AG09309 (cell line): Measurements from ENCODE around the gene SYT5.
"Not testable (repeated sequence)": the region's sequence is repeated elsewhere in the genome, so short reads cannot be mapped to it uniquely, and the experiment has no call there.

Source experiments
- DNase-seq: peaks from one replicate; pipeline ENCODE4 v3.0.0-alpha.2; 2010; ENCODE audit warnings: low read depth
- H3K4me3 ChIP-seq: 2 replicates; pipeline ENCODE4 v1.5.1; 2011; ENCODE audit warnings: mild to moderate bottlenecking, low read depth, low read length, moderate library complexity; ENCODE audit not compliant: control insufficient read depth
- CTCF ChIP-seq: IDR thresholded peaks from 2 replicates; pipeline ENCODE4 v1.5.1; 2011; ENCODE audit warnings: mild to moderate bottlenecking, low read depth, low read length, inconsistent platforms; ENCODE audit not compliant: insufficient read depth, control insufficient read depth; ENCODE audit errors: missing control alignments

Gene SYT5

GRCh38 chr19:55176076-55176475, 4.0 kb downstream of the SYT5 start:
- H3K4me3 ChIP-seq, result no peak overlapping the region
- TF ChIP-seq CTCF, result no peak
- no peak for DNase-seq

- no peak for TF ChIP-seq CTCF
- no peak overlapping the region for H3K4me3 ChIP-seq
- no peak for DNase-seq
These were observed 4.8 kb downstream of the SYT5 start for GRCh38 chr19:55175117-55175867.

- no peak for TF ChIP-seq CTCF
- DNase-seq, result no peak
- no peak overlapping the region for H3K4me3 ChIP-seq
These were observed 5.5 kb downstream of the SYT5 start for GRCh38 chr19:55174425-55175116.

GRCh38 chr19:55173714-55174409, 6.2 kb downstream of the SYT5 start:
- H3K4me3 ChIP-seq, result peak overlapping the region; percentile 71
- peak; percentile 34 for DNase-seq
- no peak for TF ChIP-seq CTCF

GRCh38 chr19:55173186-55173713, 6.8 kb downstream of the SYT5 start:
- TF ChIP-seq CTCF, result no peak
- peak overlapping the region; percentile 71 for H3K4me3 ChIP-seq
- DNase-seq, result no peak

- peak; percentile 27 for TF ChIP-seq CTCF
- peak; percentile 16 for DNase-seq
- H3K4me3 ChIP-seq, result peak overlapping the region; percentile 71
These were observed 7.3 kb downstream of the SYT5 start for GRCh38 chr19:55172741-55173140.

- DNase-seq, result not testable (repeated sequence)
- H3K4me3 ChIP-seq, result peak overlapping the region; percentile 71
These were observed 7.8 kb downstream of the SYT5 start for GRCh38 chr19:55172318-55172717.
